Measurements from ENCODE around the gene TBC1D20. TPM values are rescaled to one million over a fixed set of nuclear protein-coding genes. Genes with fewer than 3 reads are reported as not detected.

The TBC1D20 gene
- total and polyA plus RNA-seq, 2 of the 4 experiments (the other 2 are of a cell fraction), result 39.1 to 42.8 TPM

GRCh38 chr20:434661-435419 is 27.5 kb downstream of the TBC1D20 start:
- no peak overlapping the region for H3K9ac ChIP-seq (ENCODE audit: low read depth, low read length)
- no TSS peak for BruUV-seq (replicated peaks)
- H3K56ac ChIP-seq (ENCODE audit: extremely low read depth, insufficient read depth, low read length), result no peak overlapping the region
- H4K91ac ChIP-seq (ENCODE audit: insufficient read depth, low read depth, low read length), result no peak overlapping the region
- no peak overlapping the region for H3K23ac ChIP-seq (ENCODE audit: low read depth, low read length)
- H2BK15ac ChIP-seq (ENCODE audit: low read depth, low read length), result no peak overlapping the region
- no peak for ATAC-seq (ENCODE audit: low read depth)
- H2AFZ ChIP-seq (replicated peaks; ENCODE audit: low read length, poor library complexity), result no peak overlapping the region
- H4K20me1 ChIP-seq (ENCODE audit: insufficient read depth, low read length), result peaks cover 20% of the 10 kb centered on the region
- no peak overlapping the region for H2BK120ac ChIP-seq (ENCODE audit: low read depth, low read length)
- H3K4ac ChIP-seq (ENCODE audit: low read depth, low read length), result no peak overlapping the region
- no peak overlapping the region for H2AK9ac ChIP-seq (replicated peaks; ENCODE audit: low read depth, low read length, poor library complexity)
- peaks cover 75% of the 10 kb centered on the region for H3K36me3 ChIP-seq (ENCODE audit: control insufficient read depth, insufficient read depth, low read length)
- no peak overlapping the region for H2BK5ac ChIP-seq (ENCODE audit: low read depth, low read length, poor library complexity, severe bottlenecking)
- 100% methylated on average over 1 of the region's 16 CpGs; no CpG with 5 or more reads in 1 of the 2 experiments for WGBS, 2 experiments (ENCODE audit: extremely low coverage in 2 of 2, insufficient read length in 1 of 2)
- no peaks in the 10 kb centered on the region for H3K4me1 ChIP-seq (ENCODE audit: control insufficient read depth, insufficient read depth, low read length)
- ChIA-PET POLR2A (ENCODE audit: unreplicated experiment) (no interaction called here), CTCF (no interaction called here)
- H3K4me2 ChIP-seq (ENCODE audit: low read depth, low read length), result no peak overlapping the region
- no peak overlapping the region for H4K8ac ChIP-seq (ENCODE audit: low read depth in 2 of 2, low read length in 2 of 2)
- no peak overlapping the region for H4K5ac ChIP-seq (ENCODE audit: low read depth, low read length)
- no peaks in the 10 kb centered on the region for H3K9me3 ChIP-seq (ENCODE audit: control insufficient read depth, insufficient read depth, low read length)
- no peak overlapping the region for H2BK20ac ChIP-seq (ENCODE audit: low read depth, low read length)
- dilution Hi-C loops (cut with HindIII; ENCODE audit: low sequenced_read_pairs, unreplicated experiment), result no loop called here
- intact Hi-C loops (cut with micrococcal nuclease), result no loop called here
- in situ Hi-C loops (cut with MboI; ENCODE audit: low sequenced_read_pairs), result loop anchor here (5.0 kb wide), 1 partner anchor 83 kb away; no protein-coding TSS in a partner anchor
- no peak overlapping the region for H3K14ac ChIP-seq (replicated peaks; ENCODE audit: low read depth, low read length)
- no peaks in the 10 kb centered on the region for H3K9me1 ChIP-seq (ENCODE audit: insufficient read depth, low read length)
- H2AK5ac ChIP-seq (ENCODE audit: low read depth, low read length), result no peak overlapping the region
- DNase-seq, result no peak
- no peak overlapping the region for H3K4me3 ChIP-seq (ENCODE audit: insufficient read depth, low read depth, low read length)
- no peaks in the 10 kb centered on the region for H3K27me3 ChIP-seq (ENCODE audit: control insufficient read depth, insufficient read depth, low read length)
- peaks cover 3 to 23% of the 10 kb centered on the region in 2 experiments; a peak in 3 of 4 replicates for H3K79me1 ChIP-seq (ENCODE audit: low read depth in 1 of 2, low read length in 2 of 2)
- TF ChIP-seq MXI1 (IDR thresholded peaks at IDR 0.05; ENCODE audit: borderline replicate concordance, low read depth, low read length) (no peak), BHLHE40 (IDR thresholded peaks at IDR 0.05; ENCODE audit: low read depth, low read length) (no peak), RCOR1 (IDR thresholded peaks at IDR 0.05; ENCODE audit: insufficient replicate concordance, low read length) (no peak)
- H3K27ac ChIP-seq (ENCODE audit: insufficient read depth, low read length), result no peak overlapping the region
- H3K18ac ChIP-seq (ENCODE audit: low read depth, low read length), result no peak overlapping the region

Data from IMR-90 (cell line).